Endodermal cell (in vitro differentiated cells): ENCODE data around the gene PNLIP. TPM values are rescaled to one million over a fixed set of nuclear protein-coding genes. Genes with fewer than 3 reads are reported as not detected.

Experiments
- DNase-seq: peaks from one replicate; pipeline ENCODE4 v3.0.0-alpha.2; 2017
- H3K27ac ChIP-seq: 2 replicates; pipeline ENCODE4 v1.5.1; 2013; ENCODE audit warnings: mild to moderate bottlenecking, low read depth, low read length, moderate library complexity
- H3K27me3 ChIP-seq: 2 replicates; pipeline ENCODE4 v1.6.1; 2013; ENCODE audit warnings: mild to moderate bottlenecking, low read length, moderate library complexity; ENCODE audit not compliant: insufficient read depth, control insufficient read depth, poor library complexity, severe bottlenecking
- H3K36me3 ChIP-seq: 2 replicates; pipeline ENCODE4 v1.7.0; 2013; ENCODE audit warnings: mild to moderate bottlenecking, low read length, moderate library complexity; ENCODE audit not compliant: control insufficient read depth, insufficient read depth
- H3K4me1 ChIP-seq: one replicate; pipeline ENCODE4 v1.7.0; 2013; ENCODE audit warnings: low read length; ENCODE audit not compliant: control insufficient read depth, insufficient read depth
- H3K4me3 ChIP-seq: 2 replicates; pipeline ENCODE4 v1.5.1; 2013; ENCODE audit warnings: mild to moderate bottlenecking, low read length, moderate library complexity
- H3K9ac ChIP-seq: 2 replicates; pipeline ENCODE4 v1.6.1; 2013; ENCODE audit warnings: mild to moderate bottlenecking, low read length, moderate library complexity; ENCODE audit not compliant: poor library complexity, severe bottlenecking; ENCODE audit errors: extremely low read depth
- H3K9me3 ChIP-seq: 2 replicates; pipeline ENCODE4 v1.6.1; 2013; ENCODE audit warnings: mild to moderate bottlenecking, low read length, moderate library complexity; ENCODE audit not compliant: control insufficient read depth
- H3K27ac Mint-ChIP-seq: 2 replicates; pipeline ENCODE4 v1.8.0; 2020; ENCODE audit warnings: mixed read lengths
- H3K27me3 Mint-ChIP-seq: 2 replicates; pipeline ENCODE4 v1.8.0; 2021; ENCODE audit warnings: mild to moderate bottlenecking, mixed read lengths; ENCODE audit not compliant: insufficient read depth
- H3K36me3 Mint-ChIP-seq: 2 replicates; pipeline ENCODE4 v1.8.0; 2020; ENCODE audit warnings: low read depth, mixed read lengths
- H3K4me1 Mint-ChIP-seq: 2 replicates; pipeline ENCODE4 v1.8.0; 2020; ENCODE audit warnings: mixed read lengths
- H3K4me3 Mint-ChIP-seq: 2 replicates; pipeline ENCODE4 v1.8.0; 2020; ENCODE audit warnings: mild to moderate bottlenecking, moderate library complexity, mixed read lengths
- H3K9me3 Mint-ChIP-seq: 2 replicates; pipeline ENCODE4 v1.8.0; 2020; ENCODE audit warnings: mild to moderate bottlenecking, mixed read lengths
- WGBS, 2 experiments: methylation state at CpG; one replicate each; pipeline versions ENCODE4 v1.1.5 to v1.1.7; 2013; ENCODE audit warnings: missing lambda C conversion rate in 2 of 2, mixed read lengths in 1 of 2; ENCODE audit not compliant: insufficient coverage in 1 of 2, insufficient read length in 1 of 2; 5-methylcytosine and 5-hydroxymethylcytosine counted together
- total RNA-seq, 2 donors: library from RNA; stranded (reverse); fragmentation: NEBNext Ultra II Directional in 1 of 2; extraction: Animal tissue kit (Norgen Biotek cat#: 25700) in 1 of 2; gene quantifications; 2 replicates in 1 of 2; 3 replicates in 1 of 2; pipeline ENCODE4 v1.2.1, GENCODE V29; 2021
- TF ChIP-seq, protein P1 (sequence below): fragments of 200-600 bp; sonication (generic); conservative IDR thresholded peaks from 2 replicates; pipeline ENCODE4 v1.5.0; 2021; ENCODE audit warnings: antibody characterized with exemption, mild to moderate bottlenecking

Gene PNLIP
- total RNA-seq, 2 donors from 2014 or later = not detected

DNA sequence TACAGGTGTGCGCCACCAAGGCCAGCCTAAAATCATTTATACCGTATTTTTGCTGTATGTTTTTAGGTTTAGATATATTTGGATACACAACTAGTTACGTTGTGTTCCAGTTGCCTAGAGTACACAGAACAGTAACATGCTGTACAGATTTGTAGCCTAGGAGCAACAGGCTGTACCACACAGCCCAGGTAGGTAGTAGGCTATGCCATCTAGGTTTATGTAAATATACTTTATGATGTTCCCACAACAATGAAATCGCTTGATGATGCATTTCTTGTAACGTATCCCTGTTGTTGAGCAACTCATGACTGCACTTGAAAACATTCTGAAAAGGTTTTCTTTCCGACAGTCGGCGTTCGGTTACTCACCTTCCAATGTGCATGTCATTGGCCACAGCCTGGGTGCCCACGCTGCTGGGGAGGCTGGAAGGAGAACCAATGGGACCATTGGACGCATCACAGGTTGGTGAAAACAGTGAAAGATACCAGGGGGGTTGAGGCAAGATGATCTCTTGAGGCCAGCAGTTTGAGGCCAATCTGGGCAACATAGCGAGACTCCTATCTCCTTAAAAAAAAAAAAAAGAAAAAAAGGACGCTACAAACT is 7.7 kb downstream of the PNLIP start:
- Mint-ChIP-seq H3K9me3 (no peaks in the 10 kb centered on the region), H3K27ac (no peak overlapping the region), H3K27me3 (no peaks in the 10 kb centered on the region), H3K4me3 (no peak overlapping the region), H3K36me3 (no peaks in the 10 kb centered on the region), H3K4me1 (peaks cover 2% of the 10 kb centered on the region)
- 91 to 93% methylated on average over 11 to 12 of the region's 13 CpGs for WGBS, 2 experiments
- Histone ChIP-seq H3K36me3 (no peaks in the 10 kb centered on the region), H3K4me3 (no peak overlapping the region), H3K4me1 (no peaks in the 10 kb centered on the region), H3K27me3 (no peaks in the 10 kb centered on the region), H3K9me3 (no peaks in the 10 kb centered on the region), H3K9ac (no peak overlapping the region), H3K27ac (no peak overlapping the region)
- DNase-seq = no peak
- TF ChIP-seq, protein P1, sequence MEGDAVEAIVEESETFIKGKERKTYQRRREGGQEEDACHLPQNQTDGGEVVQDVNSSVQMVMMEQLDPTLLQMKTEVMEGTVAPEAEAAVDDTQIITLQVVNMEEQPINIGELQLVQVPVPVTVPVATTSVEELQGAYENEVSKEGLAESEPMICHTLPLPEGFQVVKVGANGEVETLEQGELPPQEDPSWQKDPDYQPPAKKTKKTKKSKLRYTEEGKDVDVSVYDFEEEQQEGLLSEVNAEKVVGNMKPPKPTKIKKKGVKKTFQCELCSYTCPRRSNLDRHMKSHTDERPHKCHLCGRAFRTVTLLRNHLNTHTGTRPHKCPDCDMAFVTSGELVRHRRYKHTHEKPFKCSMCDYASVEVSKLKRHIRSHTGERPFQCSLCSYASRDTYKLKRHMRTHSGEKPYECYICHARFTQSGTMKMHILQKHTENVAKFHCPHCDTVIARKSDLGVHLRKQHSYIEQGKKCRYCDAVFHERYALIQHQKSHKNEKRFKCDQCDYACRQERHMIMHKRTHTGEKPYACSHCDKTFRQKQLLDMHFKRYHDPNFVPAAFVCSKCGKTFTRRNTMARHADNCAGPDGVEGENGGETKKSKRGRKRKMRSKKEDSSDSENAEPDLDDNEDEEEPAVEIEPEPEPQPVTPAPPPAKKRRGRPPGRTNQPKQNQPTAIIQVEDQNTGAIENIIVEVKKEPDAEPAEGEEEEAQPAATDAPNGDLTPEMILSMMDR = no peak

DNA sequence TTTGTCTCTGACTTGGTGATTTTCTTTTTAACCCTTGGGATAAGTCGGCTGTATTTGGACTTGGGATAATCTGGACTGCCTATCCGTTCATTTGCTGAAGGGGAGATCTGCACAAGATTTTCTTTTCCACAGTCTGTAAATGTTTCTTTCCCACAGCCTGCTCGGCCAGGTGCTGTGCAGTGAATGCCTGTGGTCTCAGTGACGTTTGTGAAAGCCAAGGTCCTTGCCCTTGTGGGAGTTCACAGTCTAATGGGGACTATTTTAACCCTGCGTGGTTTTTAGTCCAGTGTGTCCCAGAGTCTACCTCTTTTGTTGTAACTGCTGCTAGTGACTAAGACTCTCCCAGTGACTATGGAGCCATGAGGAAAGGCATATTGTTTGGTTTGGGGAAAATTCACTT is 8.9 kb downstream of the PNLIP start:
- H3K36me3 ChIP-seq = no peaks in the 10 kb centered on the region
- no peak overlapping the region for H3K4me3 ChIP-seq
- Mint-ChIP-seq H3K9me3 (no peaks in the 10 kb centered on the region), H3K4me1 (peaks cover 2% of the 10 kb centered on the region), H3K27me3 (no peaks in the 10 kb centered on the region), H3K27ac (no peak overlapping the region), H3K36me3 (no peaks in the 10 kb centered on the region), H3K4me3 (no peak overlapping the region)
- TF ChIP-seq, protein P1 = no peak
- no peak for DNase-seq
- H3K4me1 ChIP-seq = no peaks in the 10 kb centered on the region
- 87% methylated on average over 4 to 5 of the region's 5 CpGs for WGBS, 2 experiments
- H3K27me3 ChIP-seq = no peaks in the 10 kb centered on the region
- no peak overlapping the region for H3K9ac ChIP-seq
- no peak overlapping the region for H3K27ac ChIP-seq
- H3K9me3 ChIP-seq = no peaks in the 10 kb centered on the region

DNA sequence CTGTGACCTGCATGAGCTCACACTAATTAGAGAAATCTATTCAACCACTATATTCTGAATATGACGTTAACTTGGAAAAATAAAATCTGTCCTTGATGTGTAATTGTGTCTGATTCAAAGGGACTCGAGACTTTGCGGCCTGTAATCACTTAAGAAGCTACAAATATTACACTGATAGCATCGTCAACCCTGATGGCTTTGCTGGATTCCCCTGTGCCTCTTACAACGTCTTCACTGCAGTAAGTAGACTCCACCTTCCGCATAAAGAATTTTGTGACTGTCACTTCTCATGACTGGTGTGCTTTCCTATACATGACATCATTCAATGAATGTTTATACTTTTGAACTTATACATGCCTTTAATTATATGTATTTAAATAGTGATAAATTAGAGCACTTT is 10.1 kb downstream of the PNLIP start:
- H3K4me1 Mint-ChIP-seq = peaks cover 2% of the 10 kb centered on the region
- Histone ChIP-seq H3K4me1 (no peaks in the 10 kb centered on the region), H3K27me3 (no peaks in the 10 kb centered on the region), H3K36me3 (no peaks in the 10 kb centered on the region), H3K27ac (no peak overlapping the region), H3K9ac (no peak overlapping the region), H3K4me3 (no peak overlapping the region), H3K9me3 (no peaks in the 10 kb centered on the region)
- DNase-seq = no peak
- TF ChIP-seq, protein P1 = no peak
- H3K36me3 Mint-ChIP-seq = no peaks in the 10 kb centered on the region
- no peaks in the 10 kb centered on the region for H3K9me3 Mint-ChIP-seq
- H3K4me3 Mint-ChIP-seq = no peak overlapping the region
- H3K27me3 Mint-ChIP-seq = no peaks in the 10 kb centered on the region
- no peak overlapping the region for H3K27ac Mint-ChIP-seq
- 87% methylated on average over 5 to 6 of the region's 6 CpGs for WGBS, 2 experiments
